Uterus (tissue), 4 donors: ENCODE results near the gene WSB1. TPM values are rescaled to one million over a fixed set of nuclear protein-coding genes. Genes with fewer than 3 reads are reported as not detected.

ENCODE experiments used
- DNase-seq, 2 donors: peaks; one replicate each; pipeline ENCODE4 v3.0.0-alpha.2; 2019 to 2020
- H3K27ac ChIP-seq, 2 donors: fragments of 200-600 bp; sonication (generic); 1 replicate in 1 of 2; 2 replicates in 1 of 2; pipeline ENCODE4 v1.5.1; 2016 to 2018
- H3K27me3 ChIP-seq, 2 donors: fragments of 200-600 bp; sonication (generic); one replicate each; pipeline ENCODE4 v1.5.1; 2018 to 2019; ENCODE audit warnings: control low read depth in 1 of 2
- H3K36me3 ChIP-seq, 2 donors: fragments of 200-600 bp; sonication (generic); one replicate each; pipeline ENCODE4 v1.5.1; 2019; ENCODE audit warnings: control low read depth in 1 of 2
- H3K4me1 ChIP-seq, 2 donors: fragments of 200-600 bp; sonication (generic); one replicate each; pipeline ENCODE4 v1.5.1; 2018 to 2019; ENCODE audit warnings: control low read depth in 1 of 2
- H3K4me3 ChIP-seq, 2 donors: fragments of 200-600 bp; sonication (generic); 1 replicate in 1 of 2; 2 replicates in 1 of 2; pipeline ENCODE4 v1.5.1; 2018 to 2019; ENCODE audit warnings: mild to moderate bottlenecking in 1 of 2
- H3K9me3 ChIP-seq, 2 donors: fragments of 200-600 bp; sonication (generic); one replicate each; pipeline ENCODE4 v1.5.1; 2019; ENCODE audit warnings: control low read depth in 1 of 2
- CTCF ChIP-seq, 4 experiments: fragments of 200-600 bp in 2 of 4; fragments of 450-650 bp in 2 of 4; sonication (generic) in 2 of 4; IDR thresholded peaks; one replicate each; pipeline ENCODE4 v1.5.1; 2016 to 2019; ENCODE audit warnings: antibody characterized with exemption in 4 of 4, mild to moderate bottlenecking in 2 of 4, moderate library complexity in 1 of 4
- POLR2A ChIP-seq, 2 donors: fragments of 450-650 bp; IDR thresholded peaks; one replicate each; pipeline ENCODE4 v1.6.1; 2016; ENCODE audit warnings: antibody characterized with exemption in 2 of 2, mild to moderate bottlenecking in 1 of 2, moderate library complexity in 1 of 2
- intact Hi-C: fragments of 100-400 bp; cut with DNase I; formaldehyde crosslinking; loops from one replicate; pipeline ENCODE4 v1.15.1; 2023; ENCODE audit warnings: low total_unique reads
- total RNA-seq, 4 donors: library from RNA; depleted of rRNA in 3 of 4; stranded (reverse); fragments of >200 nt in 3 of 4; gene quantifications; one replicate each; pipeline versions ENCODE4 v1.1.0 to v1.2.4, GENCODE V29; 2014 to 2023
- donor health status: DM: yes; HTN: yes; CAD: no.

WSB1 gene
- total RNA-seq, 4 donors from 2014 or later: 140 to 421 (median 354) TPM

GRCh38 chr17:27315322-27315721, 21.4 kb downstream of the WSB1 start:
- H3K27me3 ChIP-seq: no peaks in the 10 kb centered on the region
- H3K27ac ChIP-seq: peak overlapping the region; percentile 70 to 83
- peak; percentile 84 to 91 for DNase-seq
- H3K4me1 ChIP-seq: peaks cover 0 to 8% of the 10 kb centered on the region in 2 donors
- TF ChIP-seq CTCF (IDR thresholded peaks at IDR 0.05) (no peak), POLR2A (IDR thresholded peaks at IDR 0.05) (no peak)
- intact Hi-C loops: no loop called here
- no peaks in the 10 kb centered on the region for H3K9me3 ChIP-seq
- no peak overlapping the region for H3K4me3 ChIP-seq
- no peaks in the 10 kb centered on the region for H3K36me3 ChIP-seq

GRCh38 chr17:27315796-27316465, 22.0 kb downstream of the WSB1 start:
- Histone ChIP-seq H3K9me3 (no peaks in the 10 kb centered on the region), H3K4me3 (no peak overlapping the region), H3K36me3 (no peaks in the 10 kb centered on the region), H3K27ac (peak overlapping the region; percentile 70 to 83), H3K4me1 (peaks cover 0 to 9% of the 10 kb centered on the region in 2 donors), H3K27me3 (no peaks in the 10 kb centered on the region)
- DNase-seq: no peak
- intact Hi-C loops: no loop called here
- TF ChIP-seq POLR2A (IDR thresholded peaks at IDR 0.05): no peak
- TF ChIP-seq CTCF (IDR thresholded peaks at IDR 0.05): no peak

GRCh38 chr17:27318228-27318627, 24.3 kb downstream of the WSB1 start:
- Histone ChIP-seq H3K27ac (peak overlapping the region in 1 of 2 donors; percentile 36), H3K4me1 (peaks cover 0 to 9% of the 10 kb centered on the region in 2 donors), H3K36me3 (no peaks in the 10 kb centered on the region), H3K4me3 (no peak overlapping the region), H3K27me3 (no peaks in the 10 kb centered on the region), H3K9me3 (no peaks in the 10 kb centered on the region)
- TF ChIP-seq CTCF (IDR thresholded peaks at IDR 0.05): no peak
- TF ChIP-seq POLR2A (IDR thresholded peaks at IDR 0.05): no peak
- no peak for DNase-seq
- intact Hi-C loops: no loop called here

GRCh38 chr17:27318633-27319032, 24.7 kb downstream of the WSB1 start:
- no peaks in the 10 kb centered on the region for H3K9me3 ChIP-seq
- no peak for DNase-seq
- intact Hi-C loops: no loop called here
- H3K27ac ChIP-seq: no peak overlapping the region
- TF ChIP-seq CTCF (IDR thresholded peaks at IDR 0.05) (no peak), POLR2A (IDR thresholded peaks at IDR 0.05) (no peak)
- H3K36me3 ChIP-seq: no peaks in the 10 kb centered on the region
- no peaks in the 10 kb centered on the region for H3K27me3 ChIP-seq
- H3K4me1 ChIP-seq: peaks cover 3 to 10% of the 10 kb centered on the region in 2 donors
- no peak overlapping the region for H3K4me3 ChIP-seq

- Histone ChIP-seq H3K27me3 (no peaks in the 10 kb centered on the region), H3K9me3 (no peaks in the 10 kb centered on the region)
Observed at GRCh38 chr17:27319541-27320221, 25.8 kb downstream of the WSB1 start.

More at GRCh38 chr17:27319541-27320221, 25.8 kb downstream of the WSB1 start:
- H3K36me3 ChIP-seq: no peaks in the 10 kb centered on the region
- H3K4me3 ChIP-seq: no peak overlapping the region
- H3K27ac ChIP-seq: peak overlapping the region; percentile 51 to 62
- intact Hi-C loops: no loop called here
- no peak for TF ChIP-seq CTCF (IDR thresholded peaks at IDR 0.05)
- TF ChIP-seq POLR2A (IDR thresholded peaks at IDR 0.05): no peak
- peak; percentile 67 to 73 for DNase-seq
- H3K4me1 ChIP-seq: peaks cover 9 to 18% of the 10 kb centered on the region in 2 donors
